Kasumi-1 (cell line): Measurements from ENCODE around the gene LPAR1.

Source experiments
- DNase-seq, 2 experiments: peaks; one replicate each; lab custom pipeline; 2025; lab: John Stamatoyannopoulos, UW

LPAR1 gene

DNA sequence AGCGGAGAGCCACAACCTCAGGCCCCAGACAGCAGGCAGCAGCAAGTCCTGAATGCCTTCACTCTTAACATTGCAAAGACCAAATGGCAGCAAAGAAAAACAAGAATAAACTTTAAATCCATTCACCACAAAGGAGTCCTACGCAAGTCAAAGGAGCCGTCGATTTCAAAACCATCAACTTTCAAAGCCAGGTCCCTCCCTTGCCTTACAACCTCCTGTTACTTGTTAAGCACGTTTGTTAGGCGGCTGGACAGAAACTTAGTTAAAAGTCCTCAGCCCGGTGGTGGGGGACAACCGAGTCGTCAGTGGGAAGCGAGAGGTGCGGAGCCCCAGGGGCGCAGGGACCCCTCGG, 938 bp downstream of the LPAR1 start:
- DNase-seq: peak; percentile 39 to 43

DNA sequence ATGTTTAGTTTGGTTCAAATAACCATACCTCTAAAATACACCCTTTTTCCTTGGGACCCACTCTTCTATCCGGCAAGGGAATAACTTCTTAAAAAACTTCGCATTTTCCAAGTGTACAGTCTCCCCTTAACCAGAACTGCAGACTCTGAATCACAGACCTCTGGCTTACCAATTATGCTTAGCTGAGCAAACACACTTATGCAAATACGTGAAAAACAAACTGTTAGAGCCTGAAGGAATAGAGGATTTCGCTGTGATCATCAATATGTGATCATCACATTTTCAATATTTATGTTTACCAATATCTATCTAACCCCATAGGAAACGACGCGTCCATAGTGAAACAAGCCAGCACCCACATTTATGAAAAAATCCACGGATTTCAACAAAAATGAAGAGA, 1.3 kb downstream of the LPAR1 start:
- DNase-seq: no peak

DNA sequence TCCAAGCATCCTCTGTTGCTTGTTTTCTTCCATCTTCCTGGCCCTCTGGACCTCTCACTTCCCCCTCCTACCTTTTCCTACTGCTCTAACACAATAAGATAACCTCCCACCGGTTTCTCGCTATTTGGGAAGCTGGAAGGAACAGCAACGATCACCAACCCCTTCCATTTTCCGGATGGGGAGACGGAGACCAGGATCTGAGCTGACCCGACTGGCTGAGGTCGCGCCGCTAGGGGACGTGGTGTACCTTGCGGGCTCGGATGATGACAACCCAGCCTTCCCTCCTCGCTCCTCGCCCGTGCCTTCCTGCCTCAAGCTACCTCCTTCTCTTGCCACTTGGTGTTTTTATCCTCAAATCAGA, 1.9 kb downstream of the LPAR1 start:
- peak; percentile 21 to 22 for DNase-seq

DNA sequence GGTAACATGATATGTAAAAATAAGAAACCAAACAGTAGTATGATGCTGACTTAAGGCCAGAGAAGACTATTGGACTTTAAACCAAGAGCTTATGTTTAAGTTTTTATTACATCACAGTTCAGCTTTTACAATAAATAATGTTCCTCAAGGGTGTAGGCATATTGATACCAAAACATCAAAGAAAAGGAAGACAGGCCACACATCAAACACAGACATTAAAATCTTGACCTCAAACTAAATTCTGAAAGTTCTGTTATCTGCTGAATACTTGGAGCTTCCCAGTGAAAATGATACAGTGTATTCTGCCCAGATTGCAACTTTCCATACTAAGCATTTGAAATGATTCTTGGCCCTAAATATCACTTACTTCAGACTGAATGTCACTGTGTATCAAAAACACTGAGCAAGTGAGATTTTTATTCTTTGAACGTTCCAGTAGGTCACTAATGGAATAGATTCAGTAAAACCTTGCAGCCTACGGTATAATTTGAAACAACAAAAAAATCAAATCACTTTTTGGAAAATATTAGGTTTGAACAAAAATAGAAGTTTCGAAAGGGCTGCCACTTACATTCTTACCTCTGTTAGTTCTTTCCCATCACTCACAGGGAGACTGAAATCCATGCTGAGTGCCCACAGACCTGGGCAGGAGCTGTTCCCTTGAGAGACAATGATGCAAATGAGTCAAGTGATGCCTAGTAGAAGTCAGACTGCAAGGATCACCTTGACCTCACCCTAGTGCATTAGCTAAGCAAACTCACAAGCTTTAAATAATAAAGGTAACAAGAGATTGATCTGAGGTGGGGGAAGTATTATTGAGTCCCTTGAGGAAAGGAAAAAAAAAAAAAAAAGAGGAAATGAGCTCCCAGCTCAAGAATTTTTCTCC, 2.5 kb downstream of the LPAR1 start:
- no peak for DNase-seq

DNA sequence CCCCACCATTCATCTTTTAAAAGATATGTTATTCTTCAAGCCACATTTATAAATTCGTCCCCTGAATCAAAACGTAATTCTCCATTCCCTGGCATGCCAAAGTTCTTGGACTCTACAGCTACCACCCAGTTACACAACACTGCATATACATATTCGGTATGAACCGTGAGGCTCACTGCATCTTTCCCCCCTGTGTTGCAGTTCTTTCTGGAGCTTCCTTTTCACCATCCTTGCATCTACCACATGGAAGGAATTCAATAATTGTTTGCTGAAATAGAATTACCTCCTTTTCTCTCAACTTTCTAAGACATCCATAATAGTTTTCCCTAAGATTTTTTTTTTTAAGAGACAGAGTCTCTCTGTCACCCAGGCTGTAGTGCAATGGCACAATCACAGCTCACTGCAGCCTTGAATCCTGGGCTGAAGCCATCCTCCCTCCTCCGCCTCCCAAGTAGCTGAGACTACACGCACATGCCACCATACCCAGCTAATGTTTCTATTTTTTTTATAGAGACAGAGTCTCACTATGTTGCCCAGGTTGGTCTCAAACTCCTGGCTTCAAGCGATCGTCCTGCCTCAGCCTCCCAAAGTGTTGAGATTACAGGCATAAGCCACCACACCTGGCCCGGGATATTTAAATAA, 3.3 kb downstream of the LPAR1 start:
- peak; percentile 75 to 83 for DNase-seq

DNA sequence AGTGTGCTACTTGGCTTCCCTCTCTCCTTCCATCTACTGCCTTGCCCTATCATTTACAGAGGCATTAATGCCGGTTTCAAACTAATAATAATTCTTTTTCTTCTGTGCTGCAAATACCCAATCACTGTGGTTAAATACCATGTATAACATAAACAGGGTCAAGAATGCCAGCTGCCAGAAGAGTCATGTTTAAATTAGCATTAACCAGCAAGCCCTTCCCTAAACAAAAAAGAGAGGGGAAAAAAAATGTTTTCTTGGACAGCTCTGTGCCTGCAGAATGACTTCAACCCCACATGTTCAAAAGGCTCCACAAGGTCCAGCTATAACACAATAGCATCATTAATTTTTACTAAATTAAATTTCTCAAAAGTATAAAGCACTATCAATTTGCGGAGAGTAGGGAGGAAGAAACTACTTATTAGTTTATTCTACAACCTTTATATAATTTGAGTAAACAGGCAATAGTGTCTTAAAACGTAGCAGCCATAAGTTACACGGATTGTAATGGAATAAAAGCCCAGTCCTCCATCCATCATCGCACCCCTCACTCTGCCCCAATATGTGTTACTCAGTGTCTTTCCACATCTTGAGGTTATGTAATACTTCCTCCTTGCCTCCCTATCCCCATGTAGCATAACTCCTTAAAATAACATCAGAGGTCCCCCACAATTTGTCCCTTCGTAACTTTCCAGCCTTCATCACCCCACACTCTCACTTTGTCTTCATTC, 3.9 kb downstream of the LPAR1 start:
- peak; percentile 75 to 83 for DNase-seq

DNA sequence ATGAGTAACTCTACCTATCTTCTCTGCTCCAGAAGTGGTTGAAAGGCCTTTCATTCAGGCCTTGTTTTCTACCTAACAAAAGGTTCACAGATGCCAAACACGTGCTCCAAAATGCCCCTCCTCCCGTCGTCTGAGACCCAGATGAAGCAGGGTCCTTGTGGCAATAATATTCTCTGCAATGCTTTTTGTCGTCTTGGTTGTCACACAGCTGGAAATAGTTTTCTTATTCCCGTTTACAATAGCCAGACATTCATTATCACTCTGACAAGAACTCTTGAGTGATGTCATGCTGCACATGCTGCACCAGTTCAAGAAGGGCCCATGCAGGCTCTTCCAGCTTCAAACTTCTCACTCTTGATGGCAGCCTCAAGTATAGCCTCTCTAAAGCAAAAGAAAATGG, 7.8 kb downstream of the LPAR1 start:
- DNase-seq: no peak

DNA sequence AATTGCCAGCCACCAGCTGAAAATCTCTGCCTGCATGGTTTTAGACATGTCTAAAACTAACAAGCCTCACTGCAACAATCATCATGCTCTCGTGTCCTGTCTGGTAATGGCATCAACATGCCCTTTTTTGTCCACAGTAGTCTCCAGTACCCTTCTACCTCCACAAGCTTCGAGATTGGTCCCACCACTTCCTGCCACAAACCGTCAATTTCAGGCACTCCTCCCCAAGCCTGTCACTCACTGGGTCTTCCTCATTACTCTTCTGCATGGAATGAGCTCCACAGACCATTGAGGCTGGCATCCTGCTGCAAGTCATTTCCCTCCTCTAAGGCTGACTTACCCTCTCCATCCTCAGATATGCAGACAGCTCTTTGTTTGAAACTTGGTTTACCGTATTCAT, 9.0 kb downstream of the LPAR1 start:
- DNase-seq: peak; percentile 99

DNA sequence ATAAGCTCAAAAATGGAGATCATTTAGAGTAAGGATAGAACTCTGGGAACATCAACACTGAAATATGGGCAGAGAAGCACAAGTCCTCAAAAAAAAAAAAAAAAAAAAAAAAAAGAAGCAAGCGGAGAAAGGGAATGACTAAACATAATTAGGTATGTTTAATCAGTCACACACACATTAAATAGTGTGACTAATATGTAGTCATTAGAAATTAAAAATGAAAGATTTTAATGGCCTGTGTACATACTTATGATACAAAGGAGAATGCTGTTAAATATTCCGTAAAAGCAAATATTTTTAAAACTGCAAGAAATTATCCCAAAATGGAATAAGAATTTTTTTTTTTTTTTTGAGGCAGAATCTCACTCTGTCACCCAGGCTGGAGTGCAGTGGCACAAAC, 10.5 kb downstream of the LPAR1 start:
- DNase-seq: no peak

DNA sequence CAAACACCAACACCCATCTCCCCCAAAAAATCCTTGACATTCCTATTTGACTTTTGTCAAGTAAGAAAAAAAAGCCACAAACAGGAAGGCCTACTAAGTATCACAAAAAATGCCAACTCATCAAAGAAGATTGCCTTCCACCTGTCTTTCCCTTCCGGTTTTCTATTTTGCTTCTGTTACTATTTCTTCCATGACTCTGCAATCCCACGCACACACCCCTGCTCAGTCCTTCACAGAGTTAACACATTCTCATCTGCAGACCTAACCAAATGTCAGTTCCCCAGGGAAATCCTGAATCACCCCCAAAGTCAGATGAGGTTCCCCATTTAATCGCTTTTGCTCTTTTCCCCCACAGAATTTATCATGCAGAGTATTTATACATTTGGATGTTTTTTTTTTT, 15.1 kb downstream of the LPAR1 start:
- peak; percentile 51 to 53 for DNase-seq

DNA sequence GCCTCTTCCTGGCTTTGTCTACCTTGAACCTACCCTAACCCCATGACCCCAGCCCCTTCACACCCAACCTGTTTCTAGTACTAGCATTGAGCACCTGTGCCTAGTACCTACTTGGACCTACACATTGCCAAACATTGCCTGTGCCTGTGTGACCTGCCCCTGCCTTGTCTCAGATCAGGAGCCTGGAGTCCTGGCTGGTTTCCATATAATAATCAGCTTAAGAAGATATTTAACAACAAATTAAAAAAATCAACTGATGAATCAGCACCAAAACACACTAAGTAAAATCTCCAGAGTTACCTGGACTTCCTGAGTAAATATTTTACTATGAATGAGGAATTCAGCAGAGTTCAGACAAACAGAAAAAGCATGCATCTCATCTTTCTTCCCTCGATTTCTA, 17.7 kb downstream of the LPAR1 start:
- DNase-seq: no peak

DNA sequence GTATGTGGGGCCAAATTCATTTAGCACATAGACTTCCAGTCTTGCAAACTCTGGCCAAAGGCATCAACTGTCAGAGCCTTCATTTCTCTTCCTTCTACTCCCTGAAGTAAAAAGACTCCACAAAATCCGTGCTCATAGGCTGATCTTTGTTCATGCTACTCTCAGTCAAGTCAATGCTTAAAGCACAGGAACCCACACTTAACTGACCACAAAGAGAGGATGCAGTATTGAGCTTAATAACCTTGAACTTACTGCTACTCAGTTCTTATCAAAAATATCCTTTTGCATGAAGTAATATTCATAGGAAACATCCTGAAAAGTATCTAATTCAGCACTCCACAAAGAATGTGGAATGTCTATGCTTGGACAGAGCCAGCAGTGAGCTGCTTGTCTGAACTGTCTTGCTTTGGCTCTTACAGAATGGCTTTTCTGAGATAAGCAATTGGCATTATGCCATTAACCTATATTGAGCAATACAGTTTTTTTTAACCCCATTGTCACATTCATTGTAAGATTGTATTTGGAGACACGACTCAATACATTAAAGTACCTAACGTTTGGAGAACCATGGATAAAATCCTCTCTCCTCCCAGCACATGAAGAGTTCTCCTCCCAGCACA, 21.7 kb downstream of the LPAR1 start:
- peak; percentile 71 to 76 for DNase-seq

DNA sequence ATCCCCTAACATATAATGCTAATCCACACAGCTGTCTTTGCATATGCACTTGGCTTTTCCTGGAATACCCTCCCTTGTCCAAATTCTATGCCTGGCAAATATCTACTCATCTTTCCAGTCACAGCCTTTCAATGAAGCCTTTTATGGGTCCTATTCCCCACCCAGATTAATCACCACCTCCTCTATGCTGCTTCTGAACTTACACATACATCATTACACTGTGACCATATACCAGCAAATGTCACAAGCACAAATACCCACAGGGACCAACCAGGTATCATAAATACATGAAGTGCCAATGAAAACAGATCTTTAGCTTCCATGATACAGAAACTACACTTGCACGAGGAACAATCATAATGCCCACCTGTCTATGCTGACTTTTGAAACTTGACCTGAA, 22.3 kb downstream of the LPAR1 start:
- DNase-seq: no peak

DNA sequence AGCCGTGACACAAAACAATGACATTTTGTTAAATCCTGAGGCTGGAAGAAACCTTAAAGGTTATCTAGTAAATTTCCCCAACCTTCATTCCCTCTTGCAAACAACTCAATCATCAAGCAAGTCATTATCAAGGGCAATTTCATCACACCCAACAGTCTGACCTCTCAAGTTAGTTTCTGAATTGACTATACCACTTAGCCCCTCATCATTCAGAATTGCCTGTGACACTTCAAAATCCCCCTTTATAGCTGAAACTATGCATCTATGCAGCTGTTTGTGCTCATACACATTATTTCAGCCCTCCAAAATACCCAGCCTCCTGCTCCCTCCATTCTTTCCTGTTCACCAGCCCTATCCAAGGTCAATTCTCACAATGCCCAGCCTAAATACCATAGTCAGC, 24.6 kb downstream of the LPAR1 start:
- no peak for DNase-seq

DNA sequence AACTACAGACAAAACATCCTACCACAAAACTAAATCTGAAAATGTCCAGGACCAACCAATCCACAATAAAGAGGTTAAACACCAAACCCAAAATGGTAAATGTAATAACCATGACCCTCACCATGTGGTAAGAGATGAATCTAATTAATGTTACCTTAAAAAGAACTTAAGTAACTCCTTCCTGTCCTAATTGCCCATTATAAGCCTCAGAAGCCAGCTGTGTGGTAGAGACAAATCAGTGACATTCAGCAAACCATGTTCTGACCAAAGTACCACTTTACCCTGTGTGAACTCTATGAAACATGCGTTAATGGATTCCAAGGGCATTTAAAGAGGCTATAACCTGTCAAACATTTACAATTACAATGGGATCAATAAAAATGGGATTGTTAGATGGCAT, 25.0 kb downstream of the LPAR1 start:
- DNase-seq: no peak

DNA sequence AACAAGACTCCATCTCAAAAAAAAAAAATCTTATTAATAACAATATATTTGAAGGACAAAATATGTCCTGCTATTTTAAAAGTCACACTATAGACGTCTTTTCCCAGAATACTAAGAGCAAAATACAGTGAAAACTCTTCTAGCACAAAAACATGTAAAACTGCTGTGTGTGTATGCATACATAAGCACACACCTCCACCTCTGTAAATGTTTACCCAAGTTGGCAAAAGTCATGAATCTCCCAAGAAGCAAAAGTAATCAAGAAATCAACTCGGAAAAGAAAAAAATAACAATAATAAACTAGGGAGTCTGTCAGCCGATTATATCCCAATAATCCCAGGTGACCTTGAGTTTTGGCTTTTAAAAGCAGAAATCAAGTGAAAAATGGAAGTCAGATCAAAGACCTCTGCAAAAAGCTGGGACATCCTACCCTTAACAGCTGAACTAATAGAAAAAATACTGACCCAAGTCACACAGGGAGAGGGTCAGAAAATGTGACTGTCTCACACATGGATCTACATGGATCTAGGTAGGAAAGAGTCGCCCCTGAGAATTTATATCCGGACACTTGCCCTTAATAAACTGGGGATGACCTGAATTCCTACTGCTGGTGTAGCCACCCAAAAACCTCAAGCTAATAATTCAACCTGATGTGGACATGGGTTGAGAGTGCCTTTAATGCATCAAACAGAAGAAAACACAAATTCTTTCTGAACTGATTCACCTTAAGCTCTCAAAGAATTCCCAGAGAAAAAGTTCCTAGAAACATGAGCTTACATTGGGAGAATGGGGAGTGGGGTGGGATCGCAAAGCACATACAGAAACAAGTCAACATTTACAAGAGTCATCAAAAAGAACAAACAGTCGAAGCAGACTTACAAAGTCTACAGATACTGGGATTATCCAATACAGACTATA, 29.9 kb downstream of the LPAR1 start:
- no peak for DNase-seq

DNA sequence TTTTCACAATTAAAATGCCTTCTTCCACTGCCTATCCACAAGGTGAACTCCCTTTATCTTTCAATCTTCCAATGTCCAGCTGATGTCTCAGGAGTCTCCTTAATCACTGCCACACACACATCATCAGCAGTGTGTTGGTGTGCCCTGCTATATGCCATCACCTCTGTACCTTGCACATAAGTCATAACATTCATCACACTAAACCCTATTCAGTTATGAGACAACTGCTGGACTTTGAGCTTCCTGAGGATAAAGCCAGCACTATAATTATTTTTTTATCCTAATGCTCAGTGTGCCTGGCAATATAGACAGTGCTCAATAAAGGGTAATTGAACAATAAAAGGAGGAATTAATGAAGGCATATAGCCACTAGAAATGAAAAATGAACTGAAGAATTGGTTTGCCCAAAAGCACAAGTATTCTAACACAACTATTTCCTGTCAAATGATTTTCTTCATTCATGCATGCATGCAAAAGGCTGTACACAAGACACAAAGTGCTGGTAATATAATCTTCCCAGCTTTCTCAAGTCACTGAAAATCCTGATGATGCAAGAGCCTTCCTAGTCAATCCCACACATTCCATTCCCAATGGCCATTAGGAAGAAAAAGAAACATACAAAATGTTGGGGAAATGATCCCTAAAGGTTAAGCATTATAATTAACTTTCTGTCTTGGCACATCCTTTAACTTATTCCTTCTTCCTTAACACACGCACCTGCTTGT, 32.4 kb downstream of the LPAR1 start:
- no peak for DNase-seq

DNA sequence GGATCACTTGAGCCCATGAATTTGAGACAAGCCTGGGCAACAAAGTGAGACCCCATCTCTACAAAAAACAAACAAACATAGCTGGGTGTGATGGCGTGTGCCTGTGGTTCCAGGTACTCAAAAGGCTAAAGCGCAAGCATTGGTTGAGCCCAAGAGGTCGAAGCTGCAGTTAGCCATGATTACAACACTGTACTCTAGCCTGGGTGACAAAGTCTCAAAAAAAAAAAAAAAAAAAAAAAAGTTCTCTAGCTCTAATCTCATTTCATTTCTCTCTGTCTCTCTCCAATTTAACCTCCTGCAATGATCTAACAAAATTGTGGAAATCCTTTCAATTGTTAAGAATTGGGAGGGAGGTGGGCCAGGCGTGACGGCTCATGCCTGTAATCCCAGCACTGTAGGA, 33.3 kb downstream of the LPAR1 start:
- no peak for DNase-seq

DNA sequence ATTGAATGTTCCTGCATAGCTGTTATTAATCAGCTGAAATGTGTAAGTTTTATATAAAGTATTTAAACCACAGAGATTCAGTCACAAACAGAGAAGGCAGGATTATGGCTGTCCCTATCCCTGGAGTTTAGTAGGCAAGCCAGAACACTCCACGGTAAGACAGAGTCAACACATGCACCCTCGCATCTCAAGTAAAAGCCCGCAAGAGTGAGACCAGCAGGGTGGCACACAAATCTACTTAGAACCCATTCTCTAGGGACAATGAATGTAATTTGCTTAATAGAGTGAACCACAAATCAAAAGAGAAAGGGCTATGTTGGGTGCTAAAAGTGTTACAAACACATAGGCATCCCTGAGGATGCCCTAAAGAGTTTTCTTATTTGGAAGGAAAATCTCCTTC, 35.1 kb downstream of the LPAR1 start:
- no peak for DNase-seq

DNA sequence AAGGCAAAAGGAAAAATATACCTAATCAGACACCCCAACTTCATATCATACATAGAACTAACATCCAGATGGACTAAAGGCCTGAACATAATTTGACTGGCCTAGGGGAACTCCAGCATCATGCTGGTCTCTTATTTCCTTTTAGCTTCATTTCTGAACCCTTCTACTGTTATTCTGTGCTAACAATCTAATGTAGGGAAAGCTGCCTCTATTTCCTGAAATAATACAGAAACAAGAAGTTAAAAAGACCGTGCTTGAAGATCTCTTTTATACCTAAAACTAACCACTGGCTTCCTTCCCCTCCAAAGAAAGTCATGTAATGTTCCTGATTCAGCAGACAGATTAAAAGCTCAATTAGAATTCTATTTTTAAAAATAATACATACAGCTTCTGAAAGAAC, 36.7 kb downstream of the LPAR1 start:
- DNase-seq: peak; percentile 67 to 70

DNA sequence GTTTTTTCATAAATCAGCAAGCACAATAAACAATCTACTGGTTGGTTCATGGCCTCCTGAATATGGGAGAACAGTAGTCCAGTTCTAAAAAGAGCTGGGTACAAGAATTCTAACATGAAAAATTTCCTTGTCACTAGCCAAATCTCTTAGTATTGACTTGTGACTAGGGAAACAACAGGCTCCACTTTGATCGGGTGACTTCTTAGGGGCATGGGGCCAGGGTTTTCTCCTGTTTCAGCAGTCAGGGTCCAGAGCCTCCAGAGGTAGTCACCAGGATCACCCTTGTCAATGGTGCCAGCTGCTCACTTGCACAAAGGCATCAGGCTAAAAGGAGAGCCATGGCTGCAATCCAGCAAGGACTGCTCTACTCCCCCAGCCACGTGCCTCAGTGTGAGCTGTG, 38.1 kb downstream of the LPAR1 start:
- DNase-seq: no peak
